GDM1 (cell line): ENCODE measurements around the gene ZFP2.

Experiments
- DNase-seq: peaks from one replicate; lab custom pipeline; 2025; lab: John Stamatoyannopoulos, UW

Gene ZFP2

GRCh38 chr5:178981381-178981780 is 85.7 kb downstream of the ZFP2 start:
- DNase-seq, result no peak
